Measurements from ENCODE around the gene RGS2. TPM values are rescaled to one million over a fixed set of nuclear protein-coding genes. Genes with fewer than 3 reads are reported as not detected.

The RGS2 gene
- total and polyA plus RNA-seq, 9 of the 15 experiments (the other 6 are each of a cell fraction or from before 2014, with no cell fraction given), result 2.5 to 5.4 (median 3.8) TPM

DNA sequence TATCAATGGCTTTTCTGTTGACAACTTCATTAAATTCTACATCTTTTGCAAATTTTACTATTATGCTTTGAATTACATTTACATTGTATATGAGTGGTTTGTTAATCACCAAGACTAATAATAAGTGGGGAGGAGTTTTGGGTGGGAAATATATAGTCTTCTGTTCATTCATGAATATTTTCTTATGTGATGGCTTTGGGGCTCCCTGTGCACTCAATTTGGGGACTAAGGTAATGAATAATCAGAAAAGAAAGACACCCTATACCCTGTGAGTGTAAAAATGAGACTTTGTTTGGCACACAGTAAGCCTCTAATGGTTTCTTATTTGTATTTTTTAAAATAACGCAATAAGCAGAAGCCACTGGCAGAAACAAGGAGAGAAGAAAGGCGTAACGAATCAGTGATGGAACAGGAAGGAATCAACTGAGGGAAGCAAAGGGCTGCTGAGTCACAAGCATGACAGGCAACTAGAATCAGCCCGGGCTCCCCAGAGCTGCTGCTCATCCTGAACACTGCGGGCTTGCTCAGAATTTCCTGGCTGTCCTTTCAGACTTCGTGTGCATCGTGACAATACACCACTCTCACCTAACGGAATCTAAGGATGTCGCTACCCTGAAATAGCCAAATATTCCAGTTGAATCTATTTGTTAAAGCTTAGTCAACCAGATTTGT is 20.8 kb upstream of the RGS2 start:
- Histone ChIP-seq H3K9ac (ENCODE audit: insufficient read depth in 1 of 2, low read depth in 2 of 2, low read length in 2 of 2) (no peak overlapping the region), H3K79me2 (ENCODE audit: control insufficient read depth, insufficient read depth, low read length) (no peaks in the 10 kb centered on the region), H3K4me3 (no peak overlapping the region), H3K9me1 (ENCODE audit: control insufficient read depth, insufficient read depth, low read length) (no peaks in the 10 kb centered on the region), H3K9me3 (replicated peaks; ENCODE audit: control insufficient read depth, insufficient read depth, low read depth, low read length) (no peaks in the 10 kb centered on the region), H3K4me1 (replicated peaks in 1 of 2; ENCODE audit: control insufficient read depth in 2 of 2, insufficient read depth in 2 of 2, low read length in 2 of 2) (no peaks in the 10 kb centered on the region), H3K27ac (ENCODE audit: extremely low read depth, low read depth, low read length) (no peak overlapping the region), H3K27me3 (ENCODE audit: control insufficient read depth in 2 of 2, insufficient read depth in 2 of 2, low read length in 2 of 2) (no peaks in the 10 kb centered on the region), H2AFZ (ENCODE audit: low read depth, low read length) (0 out of 2 replicates have a peak overlapping the region, but pooled peaks have one; percentile 15), H4K20me1 (replicated peaks; ENCODE audit: control insufficient read depth, insufficient read depth, low read length) (no peaks in the 10 kb centered on the region), H3K4me2 (ENCODE audit: insufficient read depth, low read length) (no peak overlapping the region), H3K36me3 (ENCODE audit: control insufficient read depth, insufficient read depth, low read length) (no peaks in the 10 kb centered on the region)
- TF ChIP-seq, protein P1, sequence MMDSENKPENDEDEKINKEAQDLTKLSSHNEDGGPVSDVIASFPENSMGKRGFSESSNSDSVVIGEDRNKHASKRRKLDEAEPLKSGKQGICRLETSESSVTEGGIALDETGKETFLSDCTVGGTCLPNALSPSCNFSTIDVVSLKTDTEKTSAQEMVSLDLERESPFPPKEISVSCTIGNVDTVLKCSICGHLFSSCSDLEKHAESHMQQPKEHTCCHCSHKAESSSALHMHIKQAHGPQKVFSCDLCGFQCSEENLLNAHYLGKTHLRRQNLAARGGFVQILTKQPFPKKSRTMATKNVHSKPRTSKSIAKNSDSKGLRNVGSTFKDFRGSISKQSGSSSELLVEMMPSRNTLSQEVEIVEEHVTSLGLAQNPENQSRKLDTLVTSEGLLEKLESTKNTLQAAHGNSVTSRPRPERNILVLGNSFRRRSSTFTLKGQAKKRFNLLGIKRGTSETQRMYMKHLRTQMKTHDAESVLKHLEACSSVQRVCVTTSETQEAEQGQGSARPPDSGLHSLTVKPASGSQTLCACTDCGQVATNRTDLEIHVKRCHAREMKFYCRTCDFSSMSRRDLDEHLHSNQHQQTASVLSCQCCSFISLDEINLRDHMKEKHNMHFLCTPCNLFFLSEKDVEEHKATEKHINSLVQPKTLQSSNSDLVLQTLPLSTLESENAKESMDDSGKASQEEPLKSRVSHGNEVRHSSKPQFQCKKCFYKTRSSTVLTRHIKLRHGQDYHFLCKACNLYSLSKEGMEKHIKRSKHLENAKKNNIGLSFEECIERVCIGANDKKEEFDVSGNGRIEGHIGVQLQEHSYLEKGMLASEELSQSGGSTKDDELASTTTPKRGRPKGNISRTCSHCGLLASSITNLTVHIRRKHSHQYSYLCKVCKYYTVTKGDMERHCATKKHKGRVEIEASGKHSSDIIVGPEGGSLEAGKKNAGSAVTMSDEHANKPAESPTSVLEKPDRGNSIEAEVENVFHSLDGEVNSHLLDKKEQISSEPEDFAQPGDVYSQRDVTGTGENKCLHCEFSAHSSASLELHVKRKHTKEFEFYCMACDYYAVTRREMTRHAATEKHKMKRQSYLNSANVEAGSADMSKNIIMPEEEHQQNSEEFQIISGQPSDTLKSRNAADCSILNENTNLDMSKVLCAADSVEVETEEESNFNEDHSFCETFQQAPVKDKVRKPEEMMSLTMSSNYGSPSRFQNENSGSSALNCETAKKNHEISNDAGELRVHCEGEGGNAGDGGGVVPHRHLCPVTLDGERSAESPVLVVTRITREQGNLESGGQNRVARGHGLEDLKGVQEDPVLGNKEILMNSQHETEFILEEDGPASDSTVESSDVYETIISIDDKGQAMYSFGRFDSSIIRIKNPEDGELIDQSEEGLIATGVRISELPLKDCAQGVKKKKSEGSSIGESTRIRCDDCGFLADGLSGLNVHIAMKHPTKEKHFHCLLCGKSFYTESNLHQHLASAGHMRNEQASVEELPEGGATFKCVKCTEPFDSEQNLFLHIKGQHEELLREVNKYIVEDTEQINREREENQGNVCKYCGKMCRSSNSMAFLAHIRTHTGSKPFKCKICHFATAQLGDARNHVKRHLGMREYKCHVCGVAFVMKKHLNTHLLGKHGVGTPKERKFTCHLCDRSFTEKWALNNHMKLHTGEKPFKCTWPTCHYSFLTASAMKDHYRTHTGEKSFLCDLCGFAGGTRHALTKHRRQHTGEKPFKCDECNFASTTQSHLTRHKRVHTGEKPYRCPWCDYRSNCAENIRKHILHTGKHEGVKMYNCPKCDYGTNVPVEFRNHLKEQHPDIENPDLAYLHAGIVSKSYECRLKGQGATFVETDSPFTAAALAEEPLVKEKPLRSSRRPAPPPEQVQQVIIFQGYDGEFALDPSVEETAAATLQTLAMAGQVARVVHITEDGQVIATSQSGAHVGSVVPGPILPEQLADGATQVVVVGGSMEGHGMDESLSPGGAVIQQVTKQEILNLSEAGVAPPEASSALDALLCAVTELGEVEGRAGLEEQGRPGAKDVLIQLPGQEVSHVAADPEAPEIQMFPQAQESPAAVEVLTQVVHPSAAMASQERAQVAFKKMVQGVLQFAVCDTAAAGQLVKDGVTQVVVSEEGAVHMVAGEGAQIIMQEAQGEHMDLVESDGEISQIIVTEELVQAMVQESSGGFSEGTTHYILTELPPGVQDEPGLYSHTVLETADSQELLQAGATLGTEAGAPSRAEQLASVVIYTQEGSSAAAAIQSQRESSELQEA (IDR thresholded peaks at IDR 0.05; ENCODE audit: low read depth), result no peak
- no peak for TF ChIP-seq KLF10 (CRISPR knock-in tag; IDR thresholded peaks at IDR 0.05)
- TF ChIP-seq NFE2 (IDR thresholded peaks at IDR 0.05; ENCODE audit: low read depth), result peak; percentile 66
- TF ChIP-seq, protein P2, sequence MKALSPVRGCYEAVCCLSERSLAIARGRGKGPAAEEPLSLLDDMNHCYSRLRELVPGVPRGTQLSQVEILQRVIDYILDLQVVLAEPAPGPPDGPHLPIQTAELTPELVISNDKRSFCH (CRISPR knock-in tag; IDR thresholded peaks at IDR 0.05), result no peak
- TF ChIP-seq, protein P2 (tag; IDR thresholded peaks at IDR 0.05), result no peak
- TF ChIP-seq MAFG (tag; conservative IDR thresholded peaks at IDR 0.05), result 0 out of 2 replicates have a peak, but pooled peaks have one; percentile 15
- TF ChIP-seq ZNF316 (IDR thresholded peaks at IDR 0.05), result peak; percentile 36; the same call in 1 of the 2 replicates
- ATAC-seq (peak; percentile 88), DNase-seq (ENCODE audit: extremely low read depth in 1 of 4, low spot score in 3 of 4) (peak in 2 of 4 experiments; percentile 14 to 40), FAIRE-seq (no peak)
- no TSS peak for BruUV-seq (replicated peaks)
- ChIA-PET POLR2A (interaction anchor here (1.6 kb wide), 1 partner anchor 15 kb away, joined by 3 read pairs; no protein-coding TSS in a partner anchor), CTCF (ENCODE audit: low intra/inter-chr PET ratio) (no interaction called here)
- in situ Hi-C loops (cut with MboI) (no loop called here), intact Hi-C loops (cut with micrococcal nuclease) (no loop called here)
- 3% methylated on average over 9 of the region's 9 CpGs for WGBS (ENCODE audit: insufficient coverage, low coverage, missing lambda C conversion rate)
